H1 (cell line): ENCODE results near the gene TXNDC16. TPM values are rescaled to one million over a fixed set of nuclear protein-coding genes. Genes with fewer than 3 reads are reported as not detected.

Experiments
- BACH1 ChIP-seq: IDR thresholded peaks from 2 replicates; pipeline ENCODE4 v1.6.1; 2012; ENCODE audit warnings: low read length, improper control_type of control experiment
- BCL11A ChIP-seq, 2 experiments: IDR thresholded peaks; one replicate each; pipeline ENCODE4 v1.6.1; 2011; ENCODE audit warnings: low read depth in 2 of 2, low read length in 2 of 2, mild to moderate bottlenecking in 2 of 2
- CBX5 ChIP-seq: fragments of 300-800, 300-1000 bp; sonication (generic); IDR thresholded peaks from 2 replicates; pipeline ENCODE4 v1.7.1; 2016; ENCODE audit warnings: antibody characterized with exemption, low read length, low read depth
- CBX8 ChIP-seq: fragments of 300-800, 300-1000 bp; sonication (generic); IDR thresholded peaks from 2 replicates; pipeline ENCODE4 v1.7.1; 2016; ENCODE audit warnings: low read depth, low read length, borderline replicate concordance
- CHD7 ChIP-seq: fragments of 300-600 bp; sonication (generic); IDR thresholded peaks from 2 replicates; pipeline ENCODE4 v1.7.1; 2012; ENCODE audit warnings: low read length, moderate library complexity, mild to moderate bottlenecking, inconsistent platforms; ENCODE audit not compliant: insufficient replicate concordance
- EP300 ChIP-seq, 2 experiments: IDR thresholded peaks; 1 replicate in 1 of 2; 2 replicates in 1 of 2; pipeline ENCODE4 v1.6.1; 2011 to 2012; ENCODE audit warnings: low read depth in 2 of 2, low read length in 2 of 2, mild to moderate bottlenecking in 2 of 2, borderline replicate concordance in 1 of 2, inconsistent platforms in 1 of 2, moderate library complexity in 1 of 2
- MAFK ChIP-seq: IDR thresholded peaks from 2 replicates; pipeline ENCODE4 v1.6.1; 2012; ENCODE audit warnings: low read depth, mild to moderate bottlenecking, improper control_type of control experiment, low read length
- PHF8 ChIP-seq: fragments of 200-600 bp; sonication (generic); conservative IDR thresholded peaks from 2 replicates; pipeline ENCODE4 v1.7.1; 2012; ENCODE audit warnings: low read depth, mild to moderate bottlenecking, inconsistent platforms, low read length, moderate library complexity
- SIX5 ChIP-seq: IDR thresholded peaks from 2 replicates; pipeline ENCODE4 v1.6.1; 2011; ENCODE audit warnings: mild to moderate bottlenecking, low read depth, low read length
- SRF ChIP-seq: IDR thresholded peaks from 2 replicates; pipeline ENCODE4 v1.6.1; 2011; ENCODE audit warnings: mild to moderate bottlenecking, low read depth, low read length, moderate library complexity
- TEAD4 ChIP-seq: IDR thresholded peaks from 2 replicates; pipeline ENCODE4 v1.6.1; 2012; ENCODE audit warnings: low read depth, low read length, inconsistent platforms, mixed read lengths
- polyA plus RNA-seq, 7 experiments: library from polyadenylated mRNA; depleted of rRNA in 3 of 7; stranded (reverse) in 5 of 7; unstranded in 2 of 7; fragments of >200 nt in 5 of 7; fragments of 200-250 nt in 2 of 7; gene quantifications; 1 replicate in 5 of 7; 2 replicates in 1 of 7; 4 replicates in 1 of 7; pipeline versions ENCODE4 v1.2.1 to v1.2.3, GENCODE V29; 2011 to 2013; ENCODE audit warnings: missing spikeins in 2 of 7, mixed read lengths in 2 of 7
- total RNA-seq: library from RNA; stranded (reverse); fragmentation: NEBNext Ultra II Directional; extraction: Animal tissue kit (Norgen Biotek cat#: 25700); gene quantifications from 2 replicates; pipeline ENCODE4 v1.2.1, GENCODE V29; 2021

TXNDC16 gene
- total and polyA plus RNA-seq, 2 of the 8 experiments (the other 6 are each of a cell fraction or from before 2014, with no cell fraction given) = 6.7 to 14.3 TPM

- TF ChIP-seq CHD7 = no peak
- no peak for TF ChIP-seq BACH1
- TF ChIP-seq SIX5 = no peak
- TF ChIP-seq PHF8 = no peak
- TF ChIP-seq MAFK = no peak
- no peak for TF ChIP-seq CBX8
- TF ChIP-seq TEAD4 = no peak
- TF ChIP-seq SRF = no peak
- TF ChIP-seq CBX5 = no peak
- no peak for TF ChIP-seq EP300 (IDR thresholded peaks at IDR 0.05; ENCODE audit: borderline replicate concordance in 1 of 2, low read depth in 2 of 2, low read length in 2 of 2)
- no peak for TF ChIP-seq BCL11A (IDR thresholded peaks at IDR 0.05; ENCODE audit: low read depth in 2 of 2, low read length in 2 of 2)
These were observed 93.6 kb downstream of the TXNDC16 start (continued) for GRCh38 chr14:52458721-52459085.
